ENCODE data around the gene ASIC3. TPM values are rescaled to one million over a fixed set of nuclear protein-coding genes. Genes with fewer than 3 reads are reported as not detected.
A peak's percentile ranks its signal among the peaks of the same experiment; 100 is the strongest.

ASIC3 gene
- total and polyA plus RNA-seq, 2 of the 4 experiments (the other 2 are of a cell fraction), result 0.74 TPM; not detected in 1

DNA sequence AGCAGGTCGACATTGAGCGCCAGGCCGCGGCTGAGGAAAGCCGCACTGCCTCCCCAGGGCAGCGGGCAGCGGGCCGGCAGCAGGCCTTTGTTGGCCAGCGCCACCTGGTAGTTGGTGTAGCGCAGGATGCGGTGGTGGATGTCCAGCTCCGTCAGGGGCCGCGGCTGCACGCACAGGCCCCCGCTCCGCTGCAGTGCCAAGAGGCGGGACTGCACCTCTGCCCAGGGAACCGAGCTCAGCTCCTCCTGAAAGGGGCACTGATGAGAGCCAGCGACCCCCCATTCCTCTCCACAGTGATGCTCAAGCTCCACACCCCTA lies 29.2 kb upstream of the ASIC3 start:
- Histone ChIP-seq H2BK120ac (ENCODE audit: low read depth, low read length) (no peak overlapping the region), H2BK5ac (ENCODE audit: low read depth, low read length, poor library complexity, severe bottlenecking) (no peak overlapping the region), H3K4me3 (ENCODE audit: insufficient read depth, low read depth, low read length) (no peak overlapping the region), H3K9ac (ENCODE audit: low read depth, low read length) (no peak overlapping the region), H3K4ac (ENCODE audit: low read depth, low read length) (no peak overlapping the region), H3K36me3 (ENCODE audit: control insufficient read depth, insufficient read depth, low read length) (no peaks in the 10 kb centered on the region), H2BK20ac (ENCODE audit: low read depth, low read length) (no peak overlapping the region), H4K8ac (ENCODE audit: low read depth in 2 of 2, low read length in 2 of 2) (no peak overlapping the region), H2AK5ac (ENCODE audit: low read depth, low read length) (no peak overlapping the region), H3K23ac (ENCODE audit: low read depth, low read length) (no peak overlapping the region), H2AK9ac (replicated peaks; ENCODE audit: low read depth, low read length, poor library complexity) (no peak overlapping the region), H3K4me1 (ENCODE audit: control insufficient read depth, insufficient read depth, low read length) (peaks cover 3% of the 10 kb centered on the region; the same call in 1 of the 2 replicates), H2AFZ (replicated peaks; ENCODE audit: low read length, poor library complexity) (peak overlapping the region; percentile 74), H3K27ac (ENCODE audit: insufficient read depth, low read length) (no peak overlapping the region), H3K27me3 (ENCODE audit: control insufficient read depth, insufficient read depth, low read length) (peaks cover 61% of the 10 kb centered on the region), H3K4me2 (ENCODE audit: low read depth, low read length) (no peak overlapping the region; the same call in 1 of the 2 replicates), H3K79me1 (ENCODE audit: low read depth in 1 of 2, low read length in 2 of 2) (no peaks in the 10 kb centered on the region), H2BK15ac (ENCODE audit: low read depth, low read length) (no peak overlapping the region), H3K14ac (replicated peaks; ENCODE audit: low read depth, low read length) (no peak overlapping the region), H3K18ac (ENCODE audit: low read depth, low read length) (no peak overlapping the region), H4K20me1 (ENCODE audit: insufficient read depth, low read length) (no peaks in the 10 kb centered on the region), H4K91ac (ENCODE audit: insufficient read depth, low read depth, low read length) (no peak overlapping the region), H3K9me3 (ENCODE audit: control insufficient read depth, insufficient read depth, low read length) (no peaks in the 10 kb centered on the region), H4K5ac (ENCODE audit: low read depth, low read length) (no peak overlapping the region), H3K9me1 (ENCODE audit: insufficient read depth, low read length) (no peaks in the 10 kb centered on the region), H3K56ac (ENCODE audit: extremely low read depth, insufficient read depth, low read length) (no peak overlapping the region)
- ChIA-PET CTCF (interaction anchor here (0.5 to 1.1 kb wide), 3 partner anchors 9 to 1268 kb away, joined by 3 to 8 read pairs (median 3); partner anchors contain the start of gene ABCB8), POLR2A (ENCODE audit: unreplicated experiment) (no interaction called here)
- dilution Hi-C loops (cut with HindIII; ENCODE audit: low sequenced_read_pairs, unreplicated experiment) (no loop called here), in situ Hi-C loops (cut with MboI; ENCODE audit: low sequenced_read_pairs) (no loop called here), intact Hi-C loops (cut with micrococcal nuclease) (loop anchor here (2.0 kb wide), 1 partner anchor 56 kb away; no protein-coding TSS in a partner anchor)
- 42% methylated on average over 3 of the region's 20 CpGs; no CpG with 5 or more reads in 1 of the 2 experiments for WGBS, 2 experiments (ENCODE audit: extremely low coverage in 2 of 2, insufficient read length in 1 of 2)
- no TSS peak for BruUV-seq (replicated peaks)
- TF ChIP-seq NFE2L2 (IDR thresholded peaks at IDR 0.05; ENCODE audit: low read depth, low read length) (no peak), MAZ (IDR thresholded peaks at IDR 0.05; ENCODE audit: borderline replicate concordance, low read depth, low read length) (no peak), CEBPB (IDR thresholded peaks at IDR 0.05; ENCODE audit: low read depth, low read length) (no peak), CHD1 (IDR thresholded peaks at IDR 0.05; ENCODE audit: low read depth, low read length) (no peak), FOS (IDR thresholded peaks at IDR 0.05; ENCODE audit: low read depth, low read length) (no peak), MXI1 (IDR thresholded peaks at IDR 0.05; ENCODE audit: borderline replicate concordance, low read depth, low read length) (no peak), MAFK (IDR thresholded peaks at IDR 0.05; ENCODE audit: low read depth, low read length) (no peak), RCOR1 (IDR thresholded peaks at IDR 0.05; ENCODE audit: insufficient replicate concordance, low read length) (no peak), RFX5 (IDR thresholded peaks at IDR 0.05; ENCODE audit: low read depth, low read length) (no peak)
- TF ChIP-seq, protein P1, sequence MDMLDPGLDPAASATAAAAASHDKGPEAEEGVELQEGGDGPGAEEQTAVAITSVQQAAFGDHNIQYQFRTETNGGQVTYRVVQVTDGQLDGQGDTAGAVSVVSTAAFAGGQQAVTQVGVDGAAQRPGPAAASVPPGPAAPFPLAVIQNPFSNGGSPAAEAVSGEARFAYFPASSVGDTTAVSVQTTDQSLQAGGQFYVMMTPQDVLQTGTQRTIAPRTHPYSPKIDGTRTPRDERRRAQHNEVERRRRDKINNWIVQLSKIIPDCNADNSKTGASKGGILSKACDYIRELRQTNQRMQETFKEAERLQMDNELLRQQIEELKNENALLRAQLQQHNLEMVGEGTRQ (IDR thresholded peaks at IDR 0.05; ENCODE audit: low read depth, low read length), result no peak
- ATAC-seq (ENCODE audit: low read depth), result no peak
- no peak for DNase-seq

Measured in IMR-90 (cell line).